K562 (cell line): ENCODE measurements around the gene IL2RG. TPM values are rescaled to one million over a fixed set of nuclear protein-coding genes. Genes with fewer than 3 reads are reported as not detected.

Source experiments
- ATAC-seq: fragments of 200-7000 bp; cut with Tn5 transposase; 3 replicates; pipeline ENCODE4 v1.9.1; 2020; ENCODE audit warnings: moderate library complexity
- BruUV-seq: library from RNA; stranded (reverse); fragments of 400-500 nt; replicated peaks from 2 replicates; lab custom pipeline; 2021; lab: Mats Ljungman, UMichigan
- CTCF ChIA-PET: fragments of 300-600 bp; formaldehyde crosslinking; extraction: SDS; loops from one replicate; lab custom pipeline; 2021; ENCODE audit warnings: low intra/inter-chr PET ratio; lab: Yijun Ruan, JAX
- POLR2A ChIA-PET: fragments of 300-600, 350-650 bp; sonication (Branson Sonifier 250); formaldehyde crosslinking; extraction: SDS; loops from one replicate; lab custom pipeline; 2021; ENCODE audit warnings: antibody characterized with exemption, inconsistent platforms; lab: Yijun Ruan, JAX
- DNase-seq, 4 experiments: peaks; one replicate each; pipeline versions ENCODE4 v3.0.0 to v3.0.0-alpha.2; 2011 to 2018; ENCODE audit warnings: low spot score in 3 of 4, mixed read lengths in 3 of 4; ENCODE audit errors: extremely low read depth in 1 of 4
- FAIRE-seq: peaks from 2 replicates; lab custom pipeline; 2011; peaks lifted over from hg19 to GRCh38; lab: Jason Lieb, UNC
- H2AFZ ChIP-seq: 2 replicates; pipeline ENCODE4 v1.6.0; 2011; ENCODE audit warnings: low read depth, low read length, control low read depth, inconsistent platforms
- H3K27ac ChIP-seq: fragments of 200-600 bp; 3 replicates; pipeline ENCODE4 v1.8.0; 2011; ENCODE audit warnings: low read depth, mild to moderate bottlenecking, control low read depth, inconsistent platforms, low read length, moderate library complexity, mixed read lengths; ENCODE audit errors: extremely low read depth
- H3K27me3 ChIP-seq, 2 experiments: fragments of 300-600 bp in 1 of 2; 2 replicates in 1 of 2; 3 replicates in 1 of 2; pipeline versions ENCODE4 v1.6.0 to v1.8.0; 2011; ENCODE audit warnings: inconsistent platforms in 2 of 2, low read length in 2 of 2, mild to moderate bottlenecking in 1 of 2, mixed read lengths in 1 of 2, moderate library complexity in 1 of 2; ENCODE audit not compliant: control insufficient read depth in 2 of 2, insufficient read depth in 2 of 2
- H3K36me3 ChIP-seq: fragments of 300-600 bp; 3 replicates; pipeline ENCODE4 v1.8.0; 2011; ENCODE audit warnings: mild to moderate bottlenecking, low read length, inconsistent platforms; ENCODE audit not compliant: control insufficient read depth, insufficient read depth
- H3K4me1 ChIP-seq, 2 experiments: fragments of 200-600 bp in 1 of 2; replicated peaks in 1 of 2; 2 replicates in 1 of 2; 3 replicates in 1 of 2; pipeline versions ENCODE4 v1.5.1 to v1.8.0; 2011; ENCODE audit warnings: inconsistent platforms in 2 of 2, low read length in 2 of 2, mild to moderate bottlenecking in 1 of 2, mixed read lengths in 1 of 2, moderate library complexity in 1 of 2; ENCODE audit not compliant: control insufficient read depth in 2 of 2, insufficient read depth in 2 of 2
- H3K4me2 ChIP-seq: 2 replicates; pipeline ENCODE4 v1.6.1; 2011; ENCODE audit warnings: low read length, control low read depth, inconsistent platforms, mixed read lengths; ENCODE audit not compliant: insufficient read depth
- H3K4me3 ChIP-seq: fragments of 200-600 bp; sonication (generic), shearing (Covaris generic); 2 replicates; pipeline ENCODE4 v1.5.1; 2016; ENCODE audit warnings: control low read depth, inconsistent platforms
- H3K79me2 ChIP-seq: fragments of 200-600 bp; 3 replicates; pipeline ENCODE4 v1.8.0; 2011; ENCODE audit warnings: low read length, inconsistent platforms; ENCODE audit not compliant: control insufficient read depth, insufficient read depth
- H3K9ac ChIP-seq, 2 experiments: 2 replicates each; pipeline versions ENCODE4 v1.6.0 to v1.6.1; 2011; ENCODE audit warnings: low read depth in 2 of 2, low read length in 2 of 2, control low read depth in 1 of 2, inconsistent platforms in 1 of 2, mild to moderate bottlenecking in 1 of 2, mixed read lengths in 1 of 2; ENCODE audit not compliant: insufficient read depth in 1 of 2
- H3K9me1 ChIP-seq: one replicate; pipeline ENCODE4 v1.6.0; 2011; ENCODE audit warnings: inconsistent platforms, mild to moderate bottlenecking, low read length, moderate library complexity; ENCODE audit not compliant: control insufficient read depth, insufficient read depth
- H3K9me3 ChIP-seq: replicated peaks from 2 replicates; pipeline ENCODE4 v1.5.1; 2011; ENCODE audit warnings: low read depth, low read length, inconsistent platforms; ENCODE audit not compliant: control insufficient read depth, insufficient read depth
- H4K20me1 ChIP-seq: replicated peaks from 2 replicates; pipeline ENCODE4 v1.6.1; 2011; ENCODE audit warnings: low read length, inconsistent platforms, mixed read lengths; ENCODE audit not compliant: control insufficient read depth, insufficient read depth
- BCL6 ChIP-seq: fragments of 250-450 bp; sonication (Bioruptor Pico); IDR thresholded peaks from 2 replicates; pipeline ENCODE4 v1.4.0; 2020
- CBFA2T3 ChIP-seq: fragments of 450-650 bp; IDR thresholded peaks from 2 replicates; pipeline ENCODE4 v1.6.1; 2017
- HNRNPLL ChIP-seq: fragments of 200-400 bp; formaldehyde crosslinking; IDR thresholded peaks from 2 replicates; pipeline ENCODE4 v1.6.1; 2017; ENCODE audit warnings: low read length, low read depth, mild to moderate bottlenecking; ENCODE audit not compliant: poor library complexity, severe bottlenecking
- JUN ChIP-seq, 2 experiments: sonication (generic) in 1 of 2; formaldehyde crosslinking in 1 of 2; IDR thresholded peaks; 2 replicates each; pipeline versions ENCODE4 v1.6.1 to v1.8.0; 2012 to 2022; ENCODE audit warnings: borderline replicate concordance in 2 of 2, mild to moderate bottlenecking in 2 of 2, improper control_type of control experiment in 1 of 2, low read depth in 1 of 2, low read length in 1 of 2, missing genetic modification reagents in 1 of 2
- JUNB ChIP-seq: fragments of 450-650 bp; formaldehyde crosslinking; conservative IDR thresholded peaks from 2 replicates; pipeline ENCODE4 v1.4.0; 2020; ENCODE audit warnings: mild to moderate bottlenecking
- KLF10 ChIP-seq: fragments of 250-450 bp; sonication (Bioruptor Pico); IDR thresholded peaks from 2 replicates; pipeline ENCODE4 v1.6.1; 2021; ENCODE audit warnings: matching md5 sums
- MBD2 ChIP-seq: sonication (generic); IDR thresholded peaks from 2 replicates; pipeline ENCODE4 v1.6.1; 2016; ENCODE audit warnings: low read depth, borderline replicate concordance
- MYBL2 ChIP-seq, 2 experiments: fragments of 450-650 bp in 1 of 2; sonication (generic) in 1 of 2; formaldehyde crosslinking in 1 of 2; IDR thresholded peaks; 2 replicates each; pipeline versions ENCODE4 v1.6.1 to v1.8.1; 2017 to 2022; ENCODE audit warnings: borderline replicate concordance in 1 of 2, inconsistent platforms in 1 of 2, low read depth in 1 of 2, mild to moderate bottlenecking in 1 of 2, missing genetic modification reagents in 1 of 2, moderate library complexity in 1 of 2
- NEUROD1 ChIP-seq: fragments of 150-350 bp; IDR thresholded peaks from 2 replicates; pipeline ENCODE4 v1.6.1; 2014; ENCODE audit warnings: borderline replicate concordance, low read length, low read depth; ENCODE audit not compliant: partially characterized antibody
- NR2C2 ChIP-seq, 2 experiments: fragments of 200-800 bp in 1 of 2; sonication (Bioruptor generic) in 1 of 2; sonication (generic) in 1 of 2; formaldehyde crosslinking in 1 of 2; IDR thresholded peaks; 2 replicates each; pipeline versions ENCODE4 v1.6.1 to v1.8.0; 2016 to 2022; ENCODE audit warnings: mild to moderate bottlenecking in 1 of 2, missing compliant biosample characterization in 1 of 2, missing genetic modification characterization in 1 of 2, missing genetic modification reagents in 1 of 2
- RCOR1 ChIP-seq, 2 experiments: IDR thresholded peaks; 2 replicates each; pipeline ENCODE4 v1.6.1; 2012; ENCODE audit warnings: low read depth in 2 of 2, low read length in 2 of 2, borderline replicate concordance in 1 of 2, improper control_type of control experiment in 1 of 2
- SMC3 ChIP-seq: conservative IDR thresholded peaks from 2 replicates; pipeline ENCODE4 v1.6.1; 2011; ENCODE audit warnings: low read depth, low read length, improper control_type of control experiment; ENCODE audit not compliant: insufficient read depth
- TCF3 ChIP-seq: sonication (generic); formaldehyde crosslinking; IDR thresholded peaks from 2 replicates; pipeline ENCODE4 v1.4.0; 2020; ENCODE audit warnings: mild to moderate bottlenecking, missing genetic modification reagents
- ZBTB8A ChIP-seq: fragments of 450-650 bp; IDR thresholded peaks from 2 replicates; pipeline ENCODE4 v1.6.1; 2018; ENCODE audit warnings: mild to moderate bottlenecking, moderate library complexity; ENCODE audit not compliant: partially characterized antibody
- ZNF224 ChIP-seq: sonication (generic); formaldehyde crosslinking; IDR thresholded peaks from 2 replicates; pipeline ENCODE4 v1.8.0; 2022; ENCODE audit warnings: mild to moderate bottlenecking, missing genetic modification reagents
- ZNF644 ChIP-seq: fragments of 200-800 bp; sonication (Bioruptor generic); IDR thresholded peaks from 2 replicates; pipeline ENCODE4 v1.6.1; 2016; ENCODE audit warnings: low read depth, missing genetic modification characterization, missing compliant biosample characterization
- ZNF77 ChIP-seq: fragments of 250-450 bp; sonication (Bioruptor Pico); IDR thresholded peaks from 2 replicates; pipeline ENCODE4 v1.5.0; 2020
- WGBS: fragments of 100-300 bp; shearing (Covaris generic); methylation state at CpG from one replicate; pipeline ENCODE4 v1.1.6; 2016; ENCODE audit warnings: low coverage, mixed read lengths; ENCODE audit not compliant: insufficient coverage; ENCODE audit errors: missing lambda C conversion rate; 5-methylcytosine and 5-hydroxymethylcytosine counted together
- in situ Hi-C: fragments of 300-500 bp; cut with MboI; formaldehyde crosslinking; loops from 4 replicates; pipeline ENCODE4 v1.15.0; 2018; ENCODE audit warnings: inconsistent platforms, mixed read lengths
- intact Hi-C: fragments of 100-400 bp; cut with micrococcal nuclease; formaldehyde crosslinking; loops from 2 replicates; pipeline ENCODE4 v1.14.2; 2022
- polyA plus RNA-seq, 8 experiments: library from polyadenylated mRNA; depleted of rRNA in 4 of 8; stranded (reverse) in 5 of 8; unstranded in 3 of 8; fragments of >200 nt; fragmentation: Nextera tagmentation in 2 of 8; fragmentation: Illumina TruSeq in 1 of 8; extraction: Ambion mirVana in 2 of 8; extraction: Trizol in 1 of 8; gene quantifications; 2 replicates each; pipeline versions ENCODE4 v1.2.1 to v1.2.3, GENCODE V29; 2011 to 2014; ENCODE audit warnings: inconsistent platforms in 1 of 8, missing spikeins in 1 of 8
- total RNA-seq, 7 experiments: library from RNA; depleted of rRNA in 6 of 7; stranded (reverse); fragments of >200 nt in 6 of 7; fragmentation: Illumina TruSeq in 2 of 7; extraction: Trizol in 2 of 7; gene quantifications; 2 replicates each; pipeline versions ENCODE4 v1.2.1 to v1.2.3, GENCODE V29; 2011 to 2021; ENCODE audit warnings: low replicate concordance in 1 of 7
- TF ChIP-seq, protein P1 (sequence below): fragments of 450-650 bp; formaldehyde crosslinking; IDR thresholded peaks from 2 replicates; pipeline ENCODE4 v1.4.0; 2022; ENCODE audit warnings: mild to moderate bottlenecking, moderate library complexity
- TF ChIP-seq, protein P2 (sequence below): fragments of 450-650 bp; IDR thresholded peaks from 2 replicates; pipeline ENCODE4 v1.6.1; 2016; ENCODE audit warnings: borderline replicate concordance

IL2RG gene
- total and polyA plus RNA-seq, 9 of the 15 experiments (the other 6 are each of a cell fraction or from before 2014, with no cell fraction given) = 5.5 to 55.4 (median 19.7) TPM

DNA sequence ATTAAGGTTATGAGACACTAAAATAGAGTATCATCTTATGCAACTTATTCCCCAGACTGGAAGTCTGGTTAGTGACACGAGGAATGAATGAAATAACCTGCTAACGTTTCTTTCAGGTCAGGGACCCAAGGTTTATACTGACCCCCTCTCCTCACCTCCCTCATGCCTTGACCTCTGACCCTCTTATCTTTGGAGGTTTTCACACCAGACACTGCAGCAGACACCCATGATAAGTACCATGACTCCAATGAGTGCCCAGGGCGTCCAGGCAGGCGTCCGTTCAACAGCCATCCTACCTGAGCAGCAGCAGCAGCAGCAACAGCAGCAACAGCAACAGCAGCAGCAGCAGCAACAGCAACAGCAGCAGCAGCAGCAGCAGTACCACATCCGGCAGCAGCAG, 29.1 kb upstream of the IL2RG start:
- peaks cover 2% of the 10 kb centered on the region for H3K9me1 ChIP-seq
- ChIA-PET POLR2A (no interaction called here), CTCF (no interaction called here)
- no peak overlapping the region for H3K4me3 ChIP-seq
- H3K79me2 ChIP-seq = no peaks in the 10 kb centered on the region
- WGBS = 26% methylated on average over 6 of the region's 6 CpGs
- no peaks in the 10 kb centered on the region for H3K27me3 ChIP-seq
- in situ Hi-C loops = no loop called here
- H3K9ac ChIP-seq = 0 out of 4 replicates have a peak overlapping the region, but pooled peaks of 1 of the 2 experiments have one; percentile 35
- intact Hi-C loops = no loop called here
- no peak overlapping the region for H3K4me2 ChIP-seq
- H3K36me3 ChIP-seq = peaks cover 66% of the 10 kb centered on the region
- FAIRE-seq = no peak
- no peaks in the 10 kb centered on the region for H4K20me1 ChIP-seq
- peaks cover 0 to 16% of the 10 kb centered on the region in 2 experiments; a peak in 2 of 5 replicates for H3K4me1 ChIP-seq
- no peak overlapping the region for H3K27ac ChIP-seq
- peak in 1 of 4 experiments; percentile 52 for DNase-seq
- H3K9me3 ChIP-seq = no peaks in the 10 kb centered on the region
- no TSS peak for BruUV-seq
- ATAC-seq = peak; percentile 43; the same call in 2 of the 3 replicates
- H2AFZ ChIP-seq = no peak overlapping the region
- no peak for TF ChIP-seq SMC3
- TF ChIP-seq ZNF644 (tag) = no peak
- TF ChIP-seq NEUROD1 = no peak
- TF ChIP-seq TCF3 (CRISPR knock-in tag) = no peak
- TF ChIP-seq MBD2 = no peak
- no peak for TF ChIP-seq RCOR1 (IDR thresholded peaks at IDR 0.05; ENCODE audit: borderline replicate concordance in 1 of 2, low read depth in 2 of 2, low read length in 2 of 2)
- TF ChIP-seq JUNB = no peak
- TF ChIP-seq HNRNPLL = no peak
- TF ChIP-seq CBFA2T3 = peak; percentile 53
- no peak for TF ChIP-seq BCL6 (CRISPR knock-in tag)
- TF ChIP-seq MYBL2 (IDR thresholded peaks at IDR 0.05; ENCODE audit: low read depth) = no peak
- no peak for TF ChIP-seq MYBL2 (CRISPR knock-in tag; IDR thresholded peaks at IDR 0.05; ENCODE audit: borderline replicate concordance)
- no peak for TF ChIP-seq ZBTB8A
- TF ChIP-seq NR2C2 (CRISPR knock-in tag; IDR thresholded peaks at IDR 0.05) = no peak
- peak; percentile 24; the same call in 1 of the 2 replicates for TF ChIP-seq NR2C2 (tag; IDR thresholded peaks at IDR 0.05)
- TF ChIP-seq, protein P1, sequence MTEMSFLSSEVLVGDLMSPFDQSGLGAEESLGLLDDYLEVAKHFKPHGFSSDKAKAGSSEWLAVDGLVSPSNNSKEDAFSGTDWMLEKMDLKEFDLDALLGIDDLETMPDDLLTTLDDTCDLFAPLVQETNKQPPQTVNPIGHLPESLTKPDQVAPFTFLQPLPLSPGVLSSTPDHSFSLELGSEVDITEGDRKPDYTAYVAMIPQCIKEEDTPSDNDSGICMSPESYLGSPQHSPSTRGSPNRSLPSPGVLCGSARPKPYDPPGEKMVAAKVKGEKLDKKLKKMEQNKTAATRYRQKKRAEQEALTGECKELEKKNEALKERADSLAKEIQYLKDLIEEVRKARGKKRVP = no peak
- TF ChIP-seq JUN (IDR thresholded peaks at IDR 0.05; ENCODE audit: borderline replicate concordance, low read depth, low read length) = no peak
- no peak for TF ChIP-seq JUN (CRISPR knock-in tag; IDR thresholded peaks at IDR 0.05; ENCODE audit: borderline replicate concordance)
- no peak for TF ChIP-seq ZNF224 (CRISPR knock-in tag)
- no peak for TF ChIP-seq KLF10 (CRISPR knock-in tag)
- no peak for TF ChIP-seq ZNF77 (CRISPR knock-in tag)
- TF ChIP-seq, protein P2, sequence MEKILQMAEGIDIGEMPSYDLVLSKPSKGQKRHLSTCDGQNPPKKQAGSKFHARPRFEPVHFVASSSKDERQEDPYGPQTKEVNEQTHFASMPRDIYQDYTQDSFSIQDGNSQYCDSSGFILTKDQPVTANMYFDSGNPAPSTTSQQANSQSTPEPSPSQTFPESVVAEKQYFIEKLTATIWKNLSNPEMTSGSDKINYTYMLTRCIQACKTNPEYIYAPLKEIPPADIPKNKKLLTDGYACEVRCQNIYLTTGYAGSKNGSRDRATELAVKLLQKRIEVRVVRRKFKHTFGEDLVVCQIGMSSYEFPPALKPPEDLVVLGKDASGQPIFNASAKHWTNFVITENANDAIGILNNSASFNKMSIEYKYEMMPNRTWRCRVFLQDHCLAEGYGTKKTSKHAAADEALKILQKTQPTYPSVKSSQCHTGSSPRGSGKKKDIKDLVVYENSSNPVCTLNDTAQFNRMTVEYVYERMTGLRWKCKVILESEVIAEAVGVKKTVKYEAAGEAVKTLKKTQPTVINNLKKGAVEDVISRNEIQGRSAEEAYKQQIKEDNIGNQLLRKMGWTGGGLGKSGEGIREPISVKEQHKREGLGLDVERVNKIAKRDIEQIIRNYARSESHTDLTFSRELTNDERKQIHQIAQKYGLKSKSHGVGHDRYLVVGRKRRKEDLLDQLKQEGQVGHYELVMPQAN = no peak
